Transverse colon (tissue), 4 donors: ENCODE measurements around the gene KCTD2. TPM values are rescaled to one million over a fixed set of nuclear protein-coding genes. Genes with fewer than 3 reads are reported as not detected.
A peak's percentile ranks its signal among the peaks of the same experiment; 100 is the strongest.
"Not testable (repeated sequence)": the region's sequence is repeated elsewhere in the genome, so short reads cannot be mapped to it uniquely, and the experiment has no call there.

Experiments used
- DNase-seq: peaks from one replicate; pipeline ENCODE4 v3.0.0-alpha.2; 2019
- H3K27ac ChIP-seq, 4 donors: fragments of 200-600 bp; sonication (generic); 2 replicates each; pipeline ENCODE4 v1.5.1; 2016 to 2018; ENCODE audit warnings: inconsistent platforms in 4 of 4
- H3K27me3 ChIP-seq: fragments of 200-600 bp; sonication (generic); 2 replicates; pipeline ENCODE4 v1.5.1; 2017; ENCODE audit warnings: inconsistent platforms
- H3K36me3 ChIP-seq, 4 donors: fragments of 200-600 bp; sonication (generic); 2 replicates each; pipeline ENCODE4 v1.5.1; 2017 to 2019; ENCODE audit warnings: inconsistent platforms in 4 of 4
- H3K4me1 ChIP-seq, 4 donors: fragments of 200-600 bp; sonication (generic); 2 replicates each; pipeline ENCODE4 v1.5.1; 2017 to 2020; ENCODE audit warnings: inconsistent platforms in 4 of 4
- H3K4me3 ChIP-seq, 4 donors: fragments of 200-600 bp; sonication (generic); 1 replicate in 1 of 4; 2 replicates in 3 of 4; pipeline versions ENCODE4 v1.5.1 to v1.6.1; 2017 to 2019; ENCODE audit warnings: inconsistent platforms in 4 of 4
- H3K9me3 ChIP-seq, 2 donors: fragments of 200-600 bp; sonication (generic); 2 replicates each; pipeline ENCODE4 v1.5.1; 2017 to 2019; ENCODE audit warnings: inconsistent platforms in 2 of 2
- EP300 ChIP-seq: sonication (generic); formaldehyde crosslinking; IDR thresholded peaks from one replicate; pipeline ENCODE4 v1.6.1; 2017; ENCODE audit warnings: antibody characterized with exemption, low read depth
- POLR2A ChIP-seq: fragments of 450-650 bp; IDR thresholded peaks from one replicate; pipeline ENCODE4 v1.6.1; 2016; ENCODE audit warnings: antibody characterized with exemption, mild to moderate bottlenecking, moderate library complexity
- POLR2AphosphoS5 ChIP-seq, 3 donors: sonication (generic); formaldehyde crosslinking; IDR thresholded peaks; one replicate each; pipeline ENCODE4 v1.6.1; 2016; ENCODE audit warnings: antibody characterized with exemption in 3 of 3
- WGBS, 2 donors: methylation state at CpG; one replicate each; pipeline ENCODE4 v1.1.5; 2018; ENCODE audit warnings: low coverage in 1 of 2; 5-methylcytosine and 5-hydroxymethylcytosine counted together
- in situ Hi-C, 4 donors: fragments of 200-750 bp; cut with MboI; loops; one replicate each; pipeline versions ENCODE4 v1.15.0 to v1.15.1; 2017; ENCODE audit warnings: low sequenced_read_pairs in 3 of 4, low pct_ligation_motif_present in 1 of 4, low pct_unique_long_range_greater_than_20kb in 1 of 4
- intact Hi-C: fragments of 100-400 bp; cut with DNase I; formaldehyde crosslinking; loops from one replicate; pipeline ENCODE4 v1.15.1; 2023; ENCODE audit warnings: low total_unique reads
- total RNA-seq, 4 donors: library from RNA; depleted of rRNA; stranded (reverse); fragments of >200 nt; gene quantifications; one replicate each; pipeline ENCODE4 v1.1.0, GENCODE V29; 2016
- TF ChIP-seq, protein P1 (sequence below), 5 experiments: fragments of 200-600 bp in 3 of 5; fragments of 450-650 bp in 2 of 5; sonication (generic) in 3 of 5; IDR thresholded peaks; 1 replicate in 2 of 5; 2 replicates in 3 of 5; pipeline ENCODE4 v1.5.1; 2016 to 2017; ENCODE audit warnings: antibody characterized with exemption in 5 of 5, inconsistent platforms in 3 of 5, mild to moderate bottlenecking in 2 of 5, moderate library complexity in 1 of 5

The KCTD2 gene
- total RNA-seq, 4 donors from 2014 or later: 14.5 to 24.7 (median 19.7) TPM

DNA sequence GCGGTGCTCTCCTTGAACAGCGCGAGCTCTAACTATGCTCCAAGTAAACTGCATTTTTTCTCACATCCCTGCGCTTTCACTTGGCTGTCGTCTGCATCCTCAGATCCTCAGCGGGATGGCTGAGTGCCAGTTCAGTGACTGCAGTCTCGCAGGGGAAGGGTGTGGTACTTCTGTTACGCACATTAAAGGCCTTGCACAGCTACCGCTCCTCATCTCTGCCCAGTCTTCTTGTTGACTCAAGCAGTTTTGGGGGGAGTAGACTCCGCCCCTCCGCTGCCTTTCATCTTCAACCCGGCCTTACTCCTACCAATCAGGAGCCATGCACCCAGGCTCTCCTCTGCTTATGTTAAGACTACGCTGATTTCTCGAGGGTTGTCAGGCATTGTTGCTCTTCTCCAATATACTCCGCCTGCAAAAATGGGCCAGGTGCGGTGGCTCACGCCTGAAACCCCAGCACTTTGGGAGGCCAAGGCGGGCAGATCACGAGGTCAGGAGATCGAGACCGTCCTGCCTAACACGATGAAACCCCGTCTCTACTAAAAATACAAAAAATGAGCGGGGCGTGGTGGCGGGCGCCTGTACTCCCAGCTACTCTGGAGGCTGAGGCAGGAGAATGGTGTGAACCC is 10.3 kb upstream of the KCTD2 start:
- H3K4me3 ChIP-seq: no peak overlapping the region
- in situ Hi-C loops (no loop called here), intact Hi-C loops (no loop called here)
- peaks cover 0 to 35% (median 17%) of the 10 kb centered on the region in 4 donors for H3K36me3 ChIP-seq
- H3K9me3 ChIP-seq: no peaks in the 10 kb centered on the region
- peak overlapping the region; percentile 86 to 98 (median 91) for H3K27ac ChIP-seq
- 46 to 48% methylated on average over 4 to 27 of the region's 27 CpGs for WGBS, 2 donors
- H3K4me1 ChIP-seq: peaks cover 24 to 51% (median 47%) of the 10 kb centered on the region in 4 donors
- peak; percentile 90 for DNase-seq
- TF ChIP-seq EP300: no peak
- peak in 2 of 3 donors; percentile 55 to 60 for TF ChIP-seq POLR2AphosphoS5 (IDR thresholded peaks at IDR 0.05)
- TF ChIP-seq POLR2A: no peak
- TF ChIP-seq, protein P1, sequence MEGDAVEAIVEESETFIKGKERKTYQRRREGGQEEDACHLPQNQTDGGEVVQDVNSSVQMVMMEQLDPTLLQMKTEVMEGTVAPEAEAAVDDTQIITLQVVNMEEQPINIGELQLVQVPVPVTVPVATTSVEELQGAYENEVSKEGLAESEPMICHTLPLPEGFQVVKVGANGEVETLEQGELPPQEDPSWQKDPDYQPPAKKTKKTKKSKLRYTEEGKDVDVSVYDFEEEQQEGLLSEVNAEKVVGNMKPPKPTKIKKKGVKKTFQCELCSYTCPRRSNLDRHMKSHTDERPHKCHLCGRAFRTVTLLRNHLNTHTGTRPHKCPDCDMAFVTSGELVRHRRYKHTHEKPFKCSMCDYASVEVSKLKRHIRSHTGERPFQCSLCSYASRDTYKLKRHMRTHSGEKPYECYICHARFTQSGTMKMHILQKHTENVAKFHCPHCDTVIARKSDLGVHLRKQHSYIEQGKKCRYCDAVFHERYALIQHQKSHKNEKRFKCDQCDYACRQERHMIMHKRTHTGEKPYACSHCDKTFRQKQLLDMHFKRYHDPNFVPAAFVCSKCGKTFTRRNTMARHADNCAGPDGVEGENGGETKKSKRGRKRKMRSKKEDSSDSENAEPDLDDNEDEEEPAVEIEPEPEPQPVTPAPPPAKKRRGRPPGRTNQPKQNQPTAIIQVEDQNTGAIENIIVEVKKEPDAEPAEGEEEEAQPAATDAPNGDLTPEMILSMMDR (IDR thresholded peaks at IDR 0.05): no peak
- no peaks in the 10 kb centered on the region for H3K27me3 ChIP-seq

DNA sequence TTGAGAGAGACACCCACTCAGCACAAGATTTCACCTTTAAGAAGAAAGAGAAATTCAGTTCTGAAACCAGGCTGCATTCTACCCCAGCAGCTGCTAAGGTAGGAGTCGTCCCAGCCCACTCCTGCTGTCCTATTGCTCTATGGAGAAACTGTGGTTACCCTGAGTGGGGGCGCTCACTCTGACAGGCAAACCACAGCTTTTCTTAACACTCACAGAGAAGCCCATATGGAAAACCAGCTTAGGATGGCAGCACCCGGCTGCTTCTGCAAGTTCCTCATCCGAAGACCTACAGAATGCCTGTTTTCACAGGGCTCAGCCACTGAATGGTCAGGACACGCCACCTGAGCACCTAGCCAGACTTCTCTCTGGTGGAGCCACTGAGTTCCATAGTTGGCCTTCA is 7.8 kb upstream of the KCTD2 start:
- H3K9me3 ChIP-seq: no peaks in the 10 kb centered on the region
- no peak for TF ChIP-seq POLR2A
- TF ChIP-seq POLR2AphosphoS5 (IDR thresholded peaks at IDR 0.05): no peak
- no peak for TF ChIP-seq EP300
- TF ChIP-seq, protein P1 (IDR thresholded peaks at IDR 0.05): no peak
- H3K36me3 ChIP-seq: peaks cover 0 to 42% (median 18%) of the 10 kb centered on the region in 4 donors
- DNase-seq: no peak
- in situ Hi-C loops (no loop called here), intact Hi-C loops (no loop called here)
- no peak overlapping the region for H3K4me3 ChIP-seq
- no peaks in the 10 kb centered on the region for H3K27me3 ChIP-seq
- peaks cover 15 to 28% (median 26%) of the 10 kb centered on the region in 4 donors for H3K4me1 ChIP-seq
- 82 to 100% methylated on average over 1 to 5 of the region's 5 CpGs for WGBS, 2 donors
- no peak overlapping the region for H3K27ac ChIP-seq

DNA sequence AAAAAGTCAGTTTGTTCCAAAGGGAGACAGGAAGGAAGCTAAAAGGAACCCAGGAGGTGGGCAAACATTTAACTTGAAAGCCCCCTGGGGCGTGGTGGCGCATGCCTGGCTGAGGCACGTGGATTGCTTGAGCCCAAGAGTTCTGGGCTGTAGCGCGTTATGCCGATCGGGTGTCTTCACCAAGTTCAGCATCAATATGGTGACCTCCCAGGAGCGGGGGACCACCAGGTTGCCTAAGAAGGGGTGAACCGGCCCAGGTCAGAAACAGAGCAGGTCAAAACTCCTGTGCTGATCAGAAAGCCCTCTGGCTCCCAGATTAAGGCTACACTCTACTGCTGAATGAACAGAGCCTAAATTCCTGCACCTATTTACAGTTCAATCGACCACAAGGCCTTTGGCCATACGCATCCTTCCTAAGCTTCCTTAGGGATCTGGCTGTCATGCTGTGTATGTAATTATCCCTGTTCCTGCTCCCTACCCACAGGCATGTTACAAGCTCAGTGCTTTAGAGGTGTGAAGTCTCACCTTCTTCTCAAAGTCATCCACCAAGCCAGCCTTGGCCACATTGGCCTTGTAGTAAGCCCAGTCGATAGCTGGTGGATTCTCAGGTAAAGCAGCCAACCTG is 5.3 kb upstream of the KCTD2 start:
- no peak for DNase-seq
- in situ Hi-C loops (no loop called here), intact Hi-C loops (no loop called here)
- H3K27ac ChIP-seq: no peak overlapping the region
- H3K27me3 ChIP-seq: no peaks in the 10 kb centered on the region
- no peak overlapping the region for H3K4me3 ChIP-seq
- TF ChIP-seq EP300 (no peak), POLR2A (no peak), POLR2AphosphoS5 (IDR thresholded peaks at IDR 0.05) (no peak)
- TF ChIP-seq, protein P1 (IDR thresholded peaks at IDR 0.05): no peak
- no peaks in the 10 kb centered on the region for H3K9me3 ChIP-seq
- WGBS, 2 donors: 88% methylated on average over 11 of the region's 12 CpGs; no CpG with 5 or more reads in 1 of the 2 donors
- H3K4me1 ChIP-seq: peaks cover 5 to 14% (median 11%) of the 10 kb centered on the region in 4 donors
- peaks cover 0 to 42% (median 18%) of the 10 kb centered on the region in 4 donors for H3K36me3 ChIP-seq

DNA sequence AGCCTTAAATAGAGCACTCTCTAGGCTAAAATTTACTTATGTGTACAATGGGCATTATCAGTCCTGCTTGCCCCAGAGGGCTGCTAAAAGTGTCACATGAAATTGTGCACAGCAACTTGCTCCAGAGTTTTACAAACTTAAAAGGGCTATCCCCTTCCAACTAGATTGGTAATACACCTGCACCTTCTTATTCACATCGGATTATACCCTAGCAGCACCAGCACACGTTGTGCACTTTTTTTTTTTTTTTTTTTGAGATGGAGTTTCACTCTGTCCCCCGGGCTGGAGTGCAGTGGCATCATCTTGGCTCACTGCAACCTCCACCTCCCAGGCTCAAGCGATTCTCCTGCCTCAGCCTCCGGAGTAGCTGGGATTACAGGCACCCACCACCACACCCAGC is 3.2 kb upstream of the KCTD2 start:
- intact Hi-C loops, H3K27ac ChIP-seq, in situ Hi-C loops, DNase-seq, H3K9me3 ChIP-seq, H3K4me3 ChIP-seq, H3K27me3 ChIP-seq: not testable (repeated sequence)
- Histone ChIP-seq H3K4me1 (peaks cover 12 to 23% (median 21%) of the 10 kb centered on the region in 4 donors), H3K36me3 (peaks cover 0 to 34% (median 15%) of the 10 kb centered on the region in 4 donors)
- 60 to 65% methylated on average over 2 to 5 of the region's 5 CpGs for WGBS, 2 donors
